SK-N-SH treated with all-trans-retinoic acid at 6 μM for 48 hours (cell line): ENCODE measurements around the gene SYTL2.

Experiments used
- ARNTL ChIP-seq: fragments of 450-650 bp; formaldehyde crosslinking; IDR thresholded peaks from 2 replicates; pipeline ENCODE4 v1.5.0; 2020; ENCODE audit warnings: low read depth, mild to moderate bottlenecking, moderate library complexity, borderline replicate concordance
- CSDC2 ChIP-seq: fragments of 250-450 bp; sonication (Bioruptor Pico); IDR thresholded peaks from 2 replicates; pipeline ENCODE4 v1.5.0; 2020; ENCODE audit warnings: mild to moderate bottlenecking, moderate library complexity
- ISL1 ChIP-seq: fragments of 250-450 bp; sonication (Bioruptor Pico); IDR thresholded peaks from 2 replicates; pipeline ENCODE4 v2.1.2; 2022; ENCODE audit warnings: mild to moderate bottlenecking, moderate library complexity
- POU6F1 ChIP-seq: fragments of 250-450 bp; sonication (Bioruptor Pico); IDR thresholded peaks from 2 replicates; pipeline ENCODE4 v1.8.0; 2021; ENCODE audit warnings: low read depth, mild to moderate bottlenecking, moderate library complexity, borderline replicate concordance
- SNAI2 ChIP-seq: fragments of 250-450 bp; sonication (Bioruptor Pico); IDR thresholded peaks from 2 replicates; pipeline ENCODE4 v1.5.0; 2020; ENCODE audit warnings: mild to moderate bottlenecking, moderate library complexity
- TOX ChIP-seq: fragments of 250-450 bp; sonication (Bioruptor Pico); IDR thresholded peaks from 2 replicates; pipeline ENCODE4 v1.8.0; 2021; ENCODE audit warnings: mild to moderate bottlenecking, moderate library complexity, borderline replicate concordance
- ZFP3 ChIP-seq: fragments of 250-450 bp; sonication (Bioruptor Pico); IDR thresholded peaks from 2 replicates; pipeline ENCODE4 v1.5.0; 2020; ENCODE audit warnings: mild to moderate bottlenecking, moderate library complexity
- ZFP30 ChIP-seq: fragments of 450-650 bp; formaldehyde crosslinking; IDR thresholded peaks from 2 replicates; pipeline ENCODE4 v1.5.0; 2022; ENCODE audit warnings: mild to moderate bottlenecking, moderate library complexity
- ZNF8 ChIP-seq: fragments of 450-650 bp; formaldehyde crosslinking; IDR thresholded peaks from 2 replicates; pipeline ENCODE4 v1.5.0; 2020; ENCODE audit warnings: mild to moderate bottlenecking, moderate library complexity
- TF ChIP-seq, protein P1 (sequence below): fragments of 250-450 bp; sonication (Bioruptor Pico); IDR thresholded peaks from 2 replicates; pipeline ENCODE4 v1.8.0; 2020; ENCODE audit warnings: mild to moderate bottlenecking, moderate library complexity, borderline replicate concordance

GRCh38 chr11:85735876-85736460 lies 75.0 kb downstream of the SYTL2 start:
- TF ChIP-seq ARNTL (no peak), ZFP30 (CRISPR knock-in tag) (no peak), TOX (CRISPR knock-in tag) (no peak), ZNF8 (CRISPR knock-in tag) (no peak), ISL1 (no peak), SNAI2 (CRISPR knock-in tag) (no peak), ZFP3 (CRISPR knock-in tag) (no peak), POU6F1 (CRISPR knock-in tag) (no peak), CSDC2 (CRISPR knock-in tag) (no peak)
- TF ChIP-seq, protein P1, sequence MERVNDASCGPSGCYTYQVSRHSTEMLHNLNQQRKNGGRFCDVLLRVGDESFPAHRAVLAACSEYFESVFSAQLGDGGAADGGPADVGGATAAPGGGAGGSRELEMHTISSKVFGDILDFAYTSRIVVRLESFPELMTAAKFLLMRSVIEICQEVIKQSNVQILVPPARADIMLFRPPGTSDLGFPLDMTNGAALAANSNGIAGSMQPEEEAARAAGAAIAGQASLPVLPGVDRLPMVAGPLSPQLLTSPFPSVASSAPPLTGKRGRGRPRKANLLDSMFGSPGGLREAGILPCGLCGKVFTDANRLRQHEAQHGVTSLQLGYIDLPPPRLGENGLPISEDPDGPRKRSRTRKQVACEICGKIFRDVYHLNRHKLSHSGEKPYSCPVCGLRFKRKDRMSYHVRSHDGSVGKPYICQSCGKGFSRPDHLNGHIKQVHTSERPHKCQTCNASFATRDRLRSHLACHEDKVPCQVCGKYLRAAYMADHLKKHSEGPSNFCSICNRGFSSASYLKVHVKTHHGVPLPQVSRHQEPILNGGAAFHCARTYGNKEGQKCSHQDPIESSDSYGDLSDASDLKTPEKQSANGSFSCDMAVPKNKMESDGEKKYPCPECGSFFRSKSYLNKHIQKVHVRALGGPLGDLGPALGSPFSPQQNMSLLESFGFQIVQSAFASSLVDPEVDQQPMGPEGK (CRISPR knock-in tag) = no peak
